Measurements from ENCODE around the gene FARSA.
A peak's percentile ranks its signal among the peaks of the same experiment; 100 is the strongest.

Gene FARSA

GRCh38 chr19:12888006-12888603 lies 45.4 kb downstream of the FARSA start:
- TF ChIP-seq EZH2phosphoT487 (IDR thresholded peaks at IDR 0.05; ENCODE audit: low read depth) (no peak), CTCF (IDR thresholded peaks at IDR 0.05; ENCODE audit: low read depth, low read length) (no peak)
- no peak overlapping the region for H3K9ac ChIP-seq (ENCODE audit: low read length)
- H3K27me3 ChIP-seq (ENCODE audit: low read depth, low read length): no peaks in the 10 kb centered on the region
- H3K79me2 ChIP-seq (ENCODE audit: low read length): peaks cover 15% of the 10 kb centered on the region
- no peak overlapping the region for H2AFZ ChIP-seq (ENCODE audit: low read depth, low read length)
- H4K20me1 ChIP-seq (ENCODE audit: insufficient read depth, low read length): no peaks in the 10 kb centered on the region; the same call in 1 of the 2 replicates
- H3K4me3 ChIP-seq (ENCODE audit: low read length): no peak overlapping the region
- no peak overlapping the region for H3K27ac ChIP-seq (ENCODE audit: low read length)
- peaks cover 17% of the 10 kb centered on the region for H3K4me1 ChIP-seq (ENCODE audit: low read length)
- H3K4me2 ChIP-seq (ENCODE audit: low read length): no peak overlapping the region
- H3K36me3 ChIP-seq (replicated peaks; ENCODE audit: low read depth, low read length): peaks cover 4% of the 10 kb centered on the region
- peaks cover 13% of the 10 kb centered on the region for H3K9me3 ChIP-seq (ENCODE audit: insufficient read depth, low read length)

GRCh38 chr19:12886969-12887747 lies 46.4 kb downstream of the FARSA start, which contains the start of gene KLF1:
TSS of gene KLF1 (minus strand) at chr19:12887201. CDS start at chr19:12887140, 61 bp downstream.
- peaks cover 19% of the 10 kb centered on the region for H3K4me1 ChIP-seq (ENCODE audit: low read length)
- H3K4me2 ChIP-seq (ENCODE audit: low read length): peak within 1 kb of the TSS; percentile 72

GRCh38 chr19:12886651-12886968 lies 46.9 kb downstream of the FARSA start:
- Histone ChIP-seq H3K9me3 (ENCODE audit: insufficient read depth, low read length) (peaks cover 19% of the 10 kb centered on the region), H4K20me1 (ENCODE audit: insufficient read depth, low read length) (no peaks in the 10 kb centered on the region; the same call in 1 of the 2 replicates), H3K4me3 (ENCODE audit: low read length) (no peak overlapping the region), H3K36me3 (replicated peaks; ENCODE audit: low read depth, low read length) (peaks cover 7% of the 10 kb centered on the region), H3K27me3 (ENCODE audit: low read depth, low read length) (no peaks in the 10 kb centered on the region), H3K4me1 (ENCODE audit: low read length) (peaks cover 20% of the 10 kb centered on the region), H3K4me2 (ENCODE audit: low read length) (no peak overlapping the region), H3K9ac (ENCODE audit: low read length) (no peak overlapping the region), H3K27ac (ENCODE audit: low read length) (no peak overlapping the region), H3K79me2 (ENCODE audit: low read length) (peaks cover 7% of the 10 kb centered on the region), H2AFZ (ENCODE audit: low read depth, low read length) (no peak overlapping the region)
- no peak for TF ChIP-seq EZH2phosphoT487 (IDR thresholded peaks at IDR 0.05; ENCODE audit: low read depth)
- no peak for TF ChIP-seq CTCF (IDR thresholded peaks at IDR 0.05; ENCODE audit: low read depth, low read length)

More at GRCh38 chr19:12886969-12887747, 46.4 kb downstream of the FARSA start, which contains the start of gene KLF1:
- H3K4me3 ChIP-seq (ENCODE audit: low read length): peak within 1 kb of the TSS; percentile 77
- no peaks in the 10 kb centered on the region for H3K27me3 ChIP-seq (ENCODE audit: low read depth, low read length)
- H3K79me2 ChIP-seq (ENCODE audit: low read length): peaks cover 12% of the 10 kb centered on the region
- peaks cover 7% of the 10 kb centered on the region for H3K36me3 ChIP-seq (replicated peaks; ENCODE audit: low read depth, low read length)
- H4K20me1 ChIP-seq (ENCODE audit: insufficient read depth, low read length): no peaks in the 10 kb centered on the region; the same call in 1 of the 2 replicates
- no peak within 1 kb of the TSS for H2AFZ ChIP-seq (ENCODE audit: low read depth, low read length)
- peaks cover 19% of the 10 kb centered on the region for H3K9me3 ChIP-seq (ENCODE audit: insufficient read depth, low read length)
- no peak for TF ChIP-seq CTCF (IDR thresholded peaks at IDR 0.05; ENCODE audit: low read depth, low read length)
- peak within 1 kb of the TSS; percentile 64 for H3K9ac ChIP-seq (ENCODE audit: low read length)
- no peak within 1 kb of the TSS for H3K27ac ChIP-seq (ENCODE audit: low read length)
